Fibroblast of the aortic adventitia (primary cell): Measurements from ENCODE around the gene NEU4. TPM values are rescaled to one million over a fixed set of nuclear protein-coding genes. Genes with fewer than 3 reads are reported as not detected.

Experiments
- DNase-seq: peaks from one replicate; pipeline ENCODE4 v3.0.0-alpha.2; 2010; ENCODE audit warnings: low read depth
- H3K4me3 ChIP-seq: 2 replicates; pipeline ENCODE4 v1.5.1; 2011; ENCODE audit warnings: low read depth, mild to moderate bottlenecking, control low read depth, low read length, moderate library complexity
- total RNA-seq: library from RNA; depleted of rRNA; stranded (reverse); fragments of >200 nt; gene quantifications from 2 replicates; pipeline ENCODE4 v1.2.3, GENCODE V29; 2012; ENCODE audit warnings: low replicate concordance
- TF ChIP-seq, protein P1 (sequence below): IDR thresholded peaks from 2 replicates; pipeline ENCODE4 v1.5.1; 2011; ENCODE audit warnings: mild to moderate bottlenecking, low read length, control low read depth, inconsistent platforms; ENCODE audit not compliant: insufficient read depth

Gene NEU4
- total RNA-seq, 1 donor, result not detected

- H3K4me3 ChIP-seq, result peak overlapping the region; percentile 55
- TF ChIP-seq, protein P1, sequence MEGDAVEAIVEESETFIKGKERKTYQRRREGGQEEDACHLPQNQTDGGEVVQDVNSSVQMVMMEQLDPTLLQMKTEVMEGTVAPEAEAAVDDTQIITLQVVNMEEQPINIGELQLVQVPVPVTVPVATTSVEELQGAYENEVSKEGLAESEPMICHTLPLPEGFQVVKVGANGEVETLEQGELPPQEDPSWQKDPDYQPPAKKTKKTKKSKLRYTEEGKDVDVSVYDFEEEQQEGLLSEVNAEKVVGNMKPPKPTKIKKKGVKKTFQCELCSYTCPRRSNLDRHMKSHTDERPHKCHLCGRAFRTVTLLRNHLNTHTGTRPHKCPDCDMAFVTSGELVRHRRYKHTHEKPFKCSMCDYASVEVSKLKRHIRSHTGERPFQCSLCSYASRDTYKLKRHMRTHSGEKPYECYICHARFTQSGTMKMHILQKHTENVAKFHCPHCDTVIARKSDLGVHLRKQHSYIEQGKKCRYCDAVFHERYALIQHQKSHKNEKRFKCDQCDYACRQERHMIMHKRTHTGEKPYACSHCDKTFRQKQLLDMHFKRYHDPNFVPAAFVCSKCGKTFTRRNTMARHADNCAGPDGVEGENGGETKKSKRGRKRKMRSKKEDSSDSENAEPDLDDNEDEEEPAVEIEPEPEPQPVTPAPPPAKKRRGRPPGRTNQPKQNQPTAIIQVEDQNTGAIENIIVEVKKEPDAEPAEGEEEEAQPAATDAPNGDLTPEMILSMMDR, result no peak
- peak; percentile 26 for DNase-seq
Measured at GRCh38 chr2:241844066-241844728, 35.2 kb downstream of the NEU4 start.

DNA sequence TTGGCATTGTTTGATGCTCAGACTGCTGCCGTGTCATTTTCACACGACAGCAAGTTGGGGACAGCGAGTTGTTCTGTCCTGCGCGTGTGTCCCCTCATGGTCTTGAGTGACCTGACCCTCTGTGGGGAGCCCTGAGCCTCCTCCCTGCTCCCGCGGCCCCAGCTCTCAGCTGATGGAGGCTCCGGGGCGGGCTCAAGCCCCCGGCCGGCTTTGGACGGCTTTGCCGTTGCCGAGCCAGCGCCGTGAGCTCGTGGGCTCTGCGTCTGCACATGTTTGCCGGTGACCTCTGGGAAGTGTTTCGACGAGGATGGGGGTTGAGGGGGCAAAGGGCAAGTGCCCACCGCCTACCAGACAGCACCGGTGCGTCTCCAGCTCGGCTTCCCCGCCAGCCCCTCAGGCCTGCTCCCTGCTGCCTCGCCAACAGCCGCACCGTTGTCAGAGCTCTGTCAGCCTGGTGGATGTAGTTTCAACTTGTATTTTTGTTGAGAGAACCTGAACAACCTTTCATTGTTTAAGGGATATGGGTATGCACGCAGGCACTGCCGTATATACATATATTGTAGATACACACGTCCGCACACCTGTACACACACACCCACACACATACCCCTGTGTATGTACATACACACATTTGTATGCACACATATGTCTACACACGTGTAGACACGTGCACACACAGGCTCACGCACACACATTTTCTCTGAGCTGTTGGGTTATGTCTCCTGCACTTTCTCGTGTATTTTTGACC, 36.0 kb downstream of the NEU4 start:
- DNase-seq, result no peak
- no peak overlapping the region for H3K4me3 ChIP-seq
- TF ChIP-seq, protein P1, result no peak

GRCh38 chr2:241846406-241846805, 37.4 kb downstream of the NEU4 start:
- DNase-seq, result no peak
- TF ChIP-seq, protein P1, result no peak
- H3K4me3 ChIP-seq, result no peak overlapping the region

- H3K4me3 ChIP-seq, result no peak overlapping the region
- no peak for DNase-seq
- TF ChIP-seq, protein P1, result no peak
Measured at GRCh38 chr2:241848761-241849615, 40.0 kb downstream of the NEU4 start.

DNA sequence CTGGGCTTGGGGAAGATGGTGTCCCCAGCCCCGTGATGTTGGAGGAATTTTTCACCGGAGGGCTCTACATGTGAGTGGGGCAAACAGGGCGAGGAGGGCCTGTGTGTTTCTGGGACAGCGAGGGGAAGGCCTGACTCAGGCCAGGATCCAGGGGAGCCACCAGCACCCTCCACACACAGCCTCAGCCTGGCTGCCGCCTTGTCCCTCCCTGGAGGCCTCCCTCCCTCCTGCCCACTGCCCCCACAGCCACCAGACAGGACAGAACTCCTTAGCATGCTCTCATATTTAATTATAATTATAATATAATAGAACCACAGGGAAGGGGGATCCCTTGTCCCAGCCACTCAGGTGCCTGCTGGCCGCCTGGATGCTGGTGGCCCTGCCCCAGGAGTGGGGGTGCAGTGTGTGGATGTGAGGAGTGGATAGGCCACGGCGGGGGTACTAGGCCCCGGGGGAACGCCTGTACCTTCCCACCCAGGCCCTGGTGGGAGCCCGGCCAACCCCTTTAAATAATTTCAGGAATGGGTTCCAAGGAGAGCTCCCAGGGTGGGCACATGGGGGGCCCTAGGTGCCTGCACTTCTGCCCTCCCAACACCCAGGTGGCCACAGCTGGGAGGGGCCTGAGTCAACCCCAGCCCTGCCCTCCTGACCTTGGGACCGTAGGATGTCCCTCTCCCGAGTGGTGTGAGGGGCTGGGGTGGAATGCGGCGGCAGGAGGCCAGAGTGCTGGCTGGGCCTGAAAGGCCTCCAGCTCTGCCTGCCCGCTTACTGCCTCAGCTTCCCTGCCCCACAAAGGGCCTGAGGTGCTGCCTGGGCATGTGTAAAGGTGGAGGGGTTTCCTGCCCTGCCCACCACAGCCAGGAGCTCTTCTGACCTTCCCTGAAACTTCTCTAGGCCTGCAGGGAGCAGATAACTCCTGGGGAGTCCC, 40.9 kb downstream of the NEU4 start:
- no peak for DNase-seq
- H3K4me3 ChIP-seq, result no peak overlapping the region
- TF ChIP-seq, protein P1, result no peak
